Psoas muscle (tissue), 8 donors: ENCODE measurements around the gene PIGW. TPM values are rescaled to one million over a fixed set of nuclear protein-coding genes. Genes with fewer than 3 reads are reported as not detected.
"Not testable (repeated sequence)": the region's sequence is repeated elsewhere in the genome, so short reads cannot be mapped to it uniquely, and the experiment has no call there.

Source experiments
- ATAC-seq, 4 donors: fragments of 200-7000 bp; cut with Tn5 transposase; one replicate each; pipeline ENCODE4 v1.9.1; 2020; ENCODE audit warnings: moderate library complexity in 3 of 4, mild to moderate bottlenecking in 2 of 4
- DNase-seq, 2 donors: peaks; one replicate each; pipeline ENCODE4 v3.0.0-alpha.2; 2020
- H3K27ac ChIP-seq: fragments of 200-600 bp; one replicate; pipeline ENCODE4 v1.8.0; 2022
- H3K27me3 ChIP-seq, 3 donors: fragments of 200-600 bp in 1 of 3; one replicate each; pipeline versions ENCODE4 v1.6.1 to v1.8.0; 2013 to 2022; ENCODE audit warnings: low read length in 2 of 3, mild to moderate bottlenecking in 2 of 3, moderate library complexity in 1 of 3; ENCODE audit not compliant: insufficient read depth in 3 of 3
- H3K36me3 ChIP-seq, 2 donors: fragments of 200-600 bp in 1 of 2; one replicate each; pipeline versions ENCODE4 v1.6.1 to v1.8.0; 2013 to 2022; ENCODE audit warnings: low read depth in 1 of 2, mild to moderate bottlenecking in 1 of 2, moderate library complexity in 1 of 2; ENCODE audit not compliant: insufficient read depth in 1 of 2
- H3K4me1 ChIP-seq: fragments of 200-600 bp; one replicate; pipeline ENCODE4 v1.8.0; 2022
- H3K4me3 ChIP-seq: fragments of 200-600 bp; one replicate; pipeline ENCODE4 v1.8.0; 2022; ENCODE audit warnings: mild to moderate bottlenecking
- H3K9me3 ChIP-seq: fragments of 200-600 bp; one replicate; pipeline ENCODE4 v1.8.0; 2022
- WGBS, 3 donors: extraction: QIAGEN DNeasy Blood & Tissue Kit; methylation state at CpG; one replicate each; pipeline versions ENCODE4 v1.1.6 to v1.1.7; 2013; 5-methylcytosine and 5-hydroxymethylcytosine counted together
- intact Hi-C, 2 donors: fragments of 100-400 bp; cut with DNase I; formaldehyde crosslinking; loops; one replicate each; pipeline versions ENCODE4 v1.11.0 to v1.14.2; 2022
- polyA plus RNA-seq, 3 donors: library from polyadenylated mRNA; stranded (reverse); fragments of 200-250 nt; gene quantifications; one replicate each; pipeline ENCODE4 v1.2.3, GENCODE V29; 2013
- total RNA-seq, 4 donors: library from RNA; stranded (reverse); fragmentation: NEBNext Ultra II Directional in 2 of 4; extraction: Animal tissue kit (Norgen Biotek cat#: 25700) in 2 of 4; gene quantifications; one replicate each; pipeline versions ENCODE4 v1.2.1 to v1.2.4, GENCODE V29; 2021 to 2023
- TF ChIP-seq, protein P1 (sequence below): fragments of 200-600 bp; IDR thresholded peaks from one replicate; pipeline ENCODE4 v1.8.0; 2022; ENCODE audit warnings: antibody characterized with exemption
- donor health status: healthy with polysubstance abuse.
- donor health status: DM: no; HTN: no; CAD: no; lungs with moderate emphysema.
- donor health status: Bipolar disorder and iron deficiency.
- donor health status: healthy.
- donor health status: DM: yes; HTN: yes; CAD: no.
- donor health status: DM: no; HTN: no; CAD: no.
- donor health status: DM: no; HTN: no; CAD: no.
- donor health status: DM: yes; HTN: yes; CAD: no.

Gene PIGW
- total and polyA plus RNA-seq, 7 donors = 5.5 to 18.0 (median 11.2) TPM

- no peak overlapping the region for H3K27ac ChIP-seq
- TF ChIP-seq, protein P1, sequence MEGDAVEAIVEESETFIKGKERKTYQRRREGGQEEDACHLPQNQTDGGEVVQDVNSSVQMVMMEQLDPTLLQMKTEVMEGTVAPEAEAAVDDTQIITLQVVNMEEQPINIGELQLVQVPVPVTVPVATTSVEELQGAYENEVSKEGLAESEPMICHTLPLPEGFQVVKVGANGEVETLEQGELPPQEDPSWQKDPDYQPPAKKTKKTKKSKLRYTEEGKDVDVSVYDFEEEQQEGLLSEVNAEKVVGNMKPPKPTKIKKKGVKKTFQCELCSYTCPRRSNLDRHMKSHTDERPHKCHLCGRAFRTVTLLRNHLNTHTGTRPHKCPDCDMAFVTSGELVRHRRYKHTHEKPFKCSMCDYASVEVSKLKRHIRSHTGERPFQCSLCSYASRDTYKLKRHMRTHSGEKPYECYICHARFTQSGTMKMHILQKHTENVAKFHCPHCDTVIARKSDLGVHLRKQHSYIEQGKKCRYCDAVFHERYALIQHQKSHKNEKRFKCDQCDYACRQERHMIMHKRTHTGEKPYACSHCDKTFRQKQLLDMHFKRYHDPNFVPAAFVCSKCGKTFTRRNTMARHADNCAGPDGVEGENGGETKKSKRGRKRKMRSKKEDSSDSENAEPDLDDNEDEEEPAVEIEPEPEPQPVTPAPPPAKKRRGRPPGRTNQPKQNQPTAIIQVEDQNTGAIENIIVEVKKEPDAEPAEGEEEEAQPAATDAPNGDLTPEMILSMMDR = no peak
- H3K4me1 ChIP-seq = no peaks in the 10 kb centered on the region
- ATAC-seq = no peak
- WGBS, 3 donors = 79 to 91% (median 83%) methylated on average over 6 of the region's 6 CpGs
- H3K9me3 ChIP-seq = no peaks in the 10 kb centered on the region
- intact Hi-C loops = no loop called here
- no peak for DNase-seq
- H3K4me3 ChIP-seq = no peak overlapping the region
- H3K27me3 ChIP-seq = no peaks in the 10 kb centered on the region
- H3K36me3 ChIP-seq = peaks cover 7 to 96% of the 10 kb centered on the region in 2 donors
Measured at GRCh38 chr17:36506249-36506826, 28.4 kb upstream of the PIGW start.

DNA sequence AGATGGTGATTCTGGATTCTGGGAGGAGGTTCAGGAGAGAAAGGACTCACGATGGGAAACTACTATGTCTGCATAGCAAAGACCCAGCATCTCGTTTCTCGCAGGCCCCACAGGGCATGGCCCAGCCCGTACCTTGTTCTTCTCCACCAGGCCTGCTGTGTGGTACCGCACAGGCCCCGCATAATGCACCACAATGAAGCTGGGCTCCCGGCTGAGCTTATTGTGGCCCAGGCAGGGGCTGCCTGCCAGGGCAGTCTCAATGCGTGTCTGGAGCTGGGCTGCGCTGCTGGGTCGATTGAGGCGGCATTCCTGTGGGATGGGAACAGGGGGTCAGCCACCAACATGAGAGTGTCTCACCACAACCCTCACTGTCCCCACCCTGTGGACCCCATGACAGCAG lies 28.0 kb upstream of the PIGW start:
- ATAC-seq (no peak), DNase-seq (no peak)
- Histone ChIP-seq H3K4me3 (no peak overlapping the region), H3K27ac (no peak overlapping the region), H3K4me1 (no peaks in the 10 kb centered on the region), H3K27me3 (no peaks in the 10 kb centered on the region), H3K9me3 (no peaks in the 10 kb centered on the region), H3K36me3 (peaks cover 7 to 95% of the 10 kb centered on the region in 2 donors)
- TF ChIP-seq, protein P1 = no peak
- intact Hi-C loops = no loop called here
- 85 to 95% (median 94%) methylated on average over 11 of the region's 11 CpGs for WGBS, 3 donors

DNA sequence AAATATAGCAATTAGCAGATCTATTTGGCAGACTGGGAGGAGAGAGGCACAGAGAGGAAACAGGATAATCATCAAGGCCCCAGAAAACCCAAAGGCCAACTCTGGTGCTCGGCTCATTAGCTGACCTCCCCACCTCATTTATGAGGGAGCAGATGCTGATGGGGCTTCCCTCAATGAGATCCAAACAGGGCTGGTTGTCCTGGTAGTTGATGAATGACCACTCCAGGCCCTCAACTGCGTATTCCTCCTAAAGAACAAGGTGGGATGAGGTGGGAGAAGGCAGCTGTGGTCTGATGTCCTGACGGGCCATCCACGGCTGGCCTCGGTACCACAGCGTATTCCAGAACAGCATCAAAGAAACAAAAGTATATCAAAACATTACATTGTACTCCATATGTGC lies 27.5 kb upstream of the PIGW start:
- intact Hi-C loops = no loop called here
- no peak overlapping the region for H3K4me3 ChIP-seq

GRCh38 chr17:36508439-36508838 lies 26.3 kb upstream of the PIGW start:
- intact Hi-C loops = not testable (repeated sequence)
- WGBS, 3 donors = 79 to 91% (median 88%) methylated on average over 2 of the region's 2 CpGs
- H3K36me3 ChIP-seq = peaks cover 5 to 92% of the 10 kb centered on the region in 2 donors

More for the DNA sequence above, 27.5 kb upstream of the PIGW start:
- TF ChIP-seq, protein P1 = no peak
- H3K27ac ChIP-seq = no peak overlapping the region
- WGBS, 3 donors = 84 to 91% (median 89%) methylated on average over 6 of the region's 6 CpGs
- no peaks in the 10 kb centered on the region for H3K4me1 ChIP-seq
- H3K27me3 ChIP-seq = no peaks in the 10 kb centered on the region
- no peak for ATAC-seq
- peaks cover 5 to 92% of the 10 kb centered on the region in 2 donors for H3K36me3 ChIP-seq
- DNase-seq = no peak
- H3K9me3 ChIP-seq = no peaks in the 10 kb centered on the region

DNA sequence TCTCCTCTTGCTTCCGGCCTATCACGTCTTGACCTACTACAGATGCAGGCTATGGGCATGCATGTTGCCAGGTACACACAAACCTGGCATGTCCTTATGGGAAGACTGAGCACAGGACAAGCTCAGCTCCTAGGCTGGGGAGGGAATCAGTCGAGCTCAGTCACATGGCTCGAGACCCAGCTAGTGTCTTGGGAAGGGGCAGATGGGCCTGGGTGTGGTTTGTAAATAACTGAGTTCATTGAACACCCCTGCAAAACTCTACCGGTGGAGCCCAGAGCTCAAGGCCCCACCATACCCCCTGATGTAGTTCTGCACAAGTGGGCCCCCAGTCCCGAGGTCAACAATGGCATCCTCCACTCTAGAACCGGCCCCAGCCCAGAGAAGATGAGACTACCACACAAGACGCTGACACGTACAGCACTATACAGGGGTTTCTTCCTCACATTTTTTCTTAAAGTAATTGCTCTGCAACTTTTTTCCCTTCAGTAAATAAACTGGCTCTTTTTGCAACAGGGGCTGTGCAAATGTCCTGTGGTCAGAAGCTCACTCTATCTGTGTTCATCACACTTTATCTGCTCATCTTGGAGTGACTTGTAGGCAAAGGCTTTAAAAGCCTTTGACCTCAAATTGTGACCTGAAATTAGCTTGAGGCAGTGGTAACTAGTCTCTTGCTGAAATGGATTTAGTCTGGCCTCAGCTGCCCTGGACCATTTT lies 25.4 kb upstream of the PIGW start:
- peaks cover 3 to 90% of the 10 kb centered on the region in 2 donors for H3K36me3 ChIP-seq
- ATAC-seq = no peak
- DNase-seq = no peak

More at GRCh38 chr17:36508439-36508838, 26.3 kb upstream of the PIGW start:
- not testable (repeated sequence) for H3K9me3 ChIP-seq, H3K27me3 ChIP-seq, ATAC-seq, H3K4me3 ChIP-seq, H3K27ac ChIP-seq, DNase-seq, H3K4me1 ChIP-seq

More for the DNA sequence above, 25.4 kb upstream of the PIGW start:
- Histone ChIP-seq H3K4me3 (no peak overlapping the region), H3K27ac (no peak overlapping the region), H3K4me1 (no peaks in the 10 kb centered on the region), H3K9me3 (no peaks in the 10 kb centered on the region), H3K27me3 (no peaks in the 10 kb centered on the region)
- TF ChIP-seq, protein P1 = no peak
- intact Hi-C loops = no loop called here
- WGBS, 3 donors = 92 to 94% (median 92%) methylated on average over 9 of the region's 9 CpGs
